HepG2 (cell line): Measurements from ENCODE around the gene DHTKD1. TPM values are rescaled to one million over a fixed set of nuclear protein-coding genes. Genes with fewer than 3 reads are reported as not detected.

Source experiments
- ATAC-seq: fragments of 200-7000 bp; cut with Tn5 transposase; 3 replicates; pipeline ENCODE4 v1.9.1; 2020; ENCODE audit warnings: mild to moderate bottlenecking, moderate library complexity
- BruUV-seq: library from RNA; stranded (reverse); fragments of 400-500 nt; replicated peaks from 2 replicates; lab custom pipeline; 2021; lab: Mats Ljungman, UMichigan
- CTCF ChIA-PET: fragments of 300-600 bp; formaldehyde crosslinking; extraction: SDS; loops from one replicate; lab custom pipeline; 2021; ENCODE audit warnings: low total read pairs, inconsistent platforms, low intra/inter-chr PET ratio; lab: Yijun Ruan, JAX
- POLR2A ChIA-PET: fragments of 350-600 bp; sonication (Branson Sonifier 250); formaldehyde crosslinking; loops from one replicate; lab custom pipeline; 2020; ENCODE audit warnings: antibody characterized with exemption, inconsistent platforms; lab: Yijun Ruan, JAX
- DNase-seq: peaks from one replicate; pipeline ENCODE4 v3.0.0-alpha.2; 2015; ENCODE audit warnings: low spot score
- FAIRE-seq: peaks from 3 replicates; lab custom pipeline; 2011; peaks lifted over from hg19 to GRCh38; lab: Jason Lieb, UNC
- H2AFZ ChIP-seq: one replicate; pipeline ENCODE4 v1.6.1; 2011; ENCODE audit warnings: low read length, inconsistent platforms
- H3K27ac ChIP-seq: fragments of 300-600 bp; 3 replicates; pipeline ENCODE4 v1.8.0; 2011; ENCODE audit warnings: mixed run types, mild to moderate bottlenecking, mixed read lengths, low read length, inconsistent platforms; ENCODE audit not compliant: insufficient read depth; ENCODE audit errors: extremely low read length
- H3K27me3 ChIP-seq, 2 experiments: fragments of 200-600 bp in 1 of 2; 2 replicates in 1 of 2; 3 replicates in 1 of 2; pipeline versions ENCODE4 v1.6.0 to v1.8.0; 2011; ENCODE audit warnings: low read length in 2 of 2, mild to moderate bottlenecking in 2 of 2, moderate library complexity in 2 of 2, inconsistent platforms in 1 of 2; ENCODE audit not compliant: insufficient read depth in 2 of 2, control insufficient read depth in 1 of 2
- H3K36me3 ChIP-seq, 2 experiments: fragments of 200-600 bp in 1 of 2; replicated peaks in 1 of 2; 2 replicates in 1 of 2; 3 replicates in 1 of 2; pipeline versions ENCODE4 v1.5.1 to v1.8.0; 2011; ENCODE audit warnings: low read length in 2 of 2, inconsistent platforms in 1 of 2; ENCODE audit not compliant: insufficient read depth in 2 of 2, control insufficient read depth in 1 of 2
- H3K4me1 ChIP-seq: 2 replicates; pipeline ENCODE4 v1.5.1; 2012; ENCODE audit warnings: low read length, inconsistent platforms; ENCODE audit not compliant: insufficient read depth
- H3K4me2 ChIP-seq: 2 replicates; pipeline ENCODE4 v1.6.0; 2011; ENCODE audit warnings: low read depth, low read length, inconsistent platforms
- H3K4me3 ChIP-seq, 3 experiments: fragments of 200-600 bp in 1 of 3; sonication (generic), shearing (Covaris generic) in 1 of 3; replicated peaks in 1 of 3; 2 replicates each; pipeline ENCODE4 v1.5.1; 2011 to 2016; ENCODE audit warnings: low read length in 3 of 3, inconsistent platforms in 2 of 3, low read depth in 2 of 3, mild to moderate bottlenecking in 2 of 3, control low read depth in 1 of 3, mixed read lengths in 1 of 3; ENCODE audit not compliant: insufficient read depth in 1 of 3
- H3K79me2 ChIP-seq: one replicate; pipeline ENCODE4 v1.6.1; 2011; ENCODE audit warnings: low read length, inconsistent platforms; ENCODE audit not compliant: insufficient read depth
- H3K9ac ChIP-seq: 2 replicates; pipeline ENCODE4 v1.6.0; 2011; ENCODE audit warnings: mild to moderate bottlenecking, low read depth, low read length, inconsistent platforms; ENCODE audit not compliant: insufficient read depth
- H3K9me3 ChIP-seq: 2 replicates; pipeline ENCODE4 v1.5.1; 2012; ENCODE audit warnings: mild to moderate bottlenecking, low read length
- H4K20me1 ChIP-seq: 2 replicates; pipeline ENCODE4 v1.6.0; 2011; ENCODE audit warnings: inconsistent platforms, mild to moderate bottlenecking, low read length, moderate library complexity; ENCODE audit not compliant: insufficient read depth
- ARID2 ChIP-seq: sonication (generic); formaldehyde crosslinking; IDR thresholded peaks from 2 replicates; pipeline ENCODE4 v1.8.1; 2022; ENCODE audit warnings: mild to moderate bottlenecking, missing genetic modification reagents, borderline replicate concordance
- DR1 ChIP-seq: sonication (generic); formaldehyde crosslinking; IDR thresholded peaks from 2 replicates; pipeline ENCODE4 v1.8.0; 2021; ENCODE audit warnings: mild to moderate bottlenecking, missing genetic modification reagents, inconsistent platforms
- NKX3-1 ChIP-seq: sonication (generic); formaldehyde crosslinking; IDR thresholded peaks from 2 replicates; pipeline ENCODE4 v1.5.0; 2020; ENCODE audit warnings: missing genetic modification reagents
- SMAD1 ChIP-seq: sonication (generic); formaldehyde crosslinking; IDR thresholded peaks from 2 replicates; pipeline ENCODE4 v1.4.0; 2020; ENCODE audit warnings: missing genetic modification reagents, low read depth, mild to moderate bottlenecking, borderline replicate concordance
- SRF ChIP-seq: IDR thresholded peaks from 2 replicates; pipeline ENCODE4 v1.6.1; 2011; ENCODE audit warnings: mild to moderate bottlenecking, low read depth, low read length, moderate library complexity
- TCF7L2 ChIP-seq: IDR thresholded peaks from 2 replicates; pipeline ENCODE4 v1.6.1; 2011; ENCODE audit warnings: mild to moderate bottlenecking, low read depth, low read length, moderate library complexity
- TOPORS ChIP-seq: sonication (generic); formaldehyde crosslinking; IDR thresholded peaks from 2 replicates; pipeline ENCODE4 v1.8.0; 2023; ENCODE audit warnings: mild to moderate bottlenecking, missing genetic modification reagents
- whole genome bisulfite sequencing: methylation state at CpG from one replicate; pipeline ENCODE4 v1.1.6; 2017; ENCODE audit warnings: low lambda C conversion rate; 5-methylcytosine and 5-hydroxymethylcytosine counted together
- in situ Hi-C: cut with HindIII; loops from 2 replicates; pipeline ENCODE4 v1.10.0; 2017; ENCODE audit warnings: low pct_unique_long_range_greater_than_20kb; ENCODE audit not compliant: extremely low pct_ligation_motif_present
- intact Hi-C: fragments of 100-400 bp; cut with micrococcal nuclease; formaldehyde crosslinking; loops from one replicate; pipeline ENCODE4 v1.10.0; 2022; ENCODE audit not compliant: unreplicated experiment
- polyA plus RNA-seq, 8 experiments: library from polyadenylated mRNA; depleted of rRNA in 3 of 8; stranded (reverse) in 7 of 8; unstranded in 1 of 8; fragments of >200 nt; fragmentation: Illumina TruSeq in 4 of 8; extraction: Trizol in 4 of 8; gene quantifications; 2 replicates each; pipeline versions ENCODE4 v1.2.1 to v1.2.3, GENCODE V29; 2011 to 2016; ENCODE audit warnings: low read depth in 4 of 8, missing spikeins in 1 of 8, mixed read lengths in 1 of 8; ENCODE audit not compliant: insufficient read depth in 1 of 8
- total RNA-seq, 5 experiments: library from RNA; depleted of rRNA; stranded (reverse); fragments of >200 nt; fragmentation: Illumina TruSeq; extraction: Trizol; gene quantifications; 2 replicates each; pipeline ENCODE4 v1.2.3, GENCODE V29; 2016; ENCODE audit warnings: low read depth in 1 of 5
- TF ChIP-seq, protein P1 (sequence below): sonication (generic); formaldehyde crosslinking; IDR thresholded peaks from 2 replicates; pipeline ENCODE4 v1.5.1; 2020; ENCODE audit warnings: mild to moderate bottlenecking, moderate library complexity, missing genetic modification reagents

DHTKD1 gene
- total and polyA plus RNA-seq, 2 of the 13 experiments (the other 11 are each of a cell fraction or from before 2014, with no cell fraction given): 9.6 to 14.1 TPM

DNA sequence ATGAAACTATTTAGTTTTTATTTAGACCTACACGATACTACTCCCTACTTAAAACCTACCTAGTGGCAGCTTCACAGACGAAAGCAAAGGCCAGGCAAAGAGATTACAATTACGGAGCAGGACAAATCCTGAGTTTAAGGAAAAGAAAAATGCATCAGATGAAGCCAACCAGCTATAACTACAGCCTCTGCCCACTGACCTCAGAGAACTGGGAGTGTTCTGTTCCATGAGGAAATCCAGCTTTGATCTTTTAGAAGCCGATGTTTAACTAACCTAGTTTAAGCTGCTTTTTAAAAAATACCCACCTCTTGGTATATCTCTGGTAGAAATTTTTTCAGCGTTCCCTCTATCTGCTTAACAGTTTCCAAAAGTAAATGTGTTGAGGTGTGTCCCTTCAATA, 23.2 kb upstream of the DHTKD1 start:
- Histone ChIP-seq H3K9ac (peak overlapping the region; percentile 30; the same call in 1 of the 2 replicates), H3K4me2 (peak overlapping the region; percentile 33; the same call in 1 of the 2 replicates), H3K27ac (peak overlapping the region; percentile 24), H3K36me3 (no peaks in the 10 kb centered on the region), H3K9me3 (no peaks in the 10 kb centered on the region), H3K4me3 (no peak overlapping the region), H3K79me2 (peaks cover 19% of the 10 kb centered on the region), H3K27me3 (no peaks in the 10 kb centered on the region; a peak in 1 of 5 replicates), H2AFZ (peak overlapping the region; percentile 92), H4K20me1 (no peaks in the 10 kb centered on the region), H3K4me1 (peaks cover 34% of the 10 kb centered on the region)
- CTCF ChIA-PET: no interaction called here
- TF ChIP-seq, protein P1, sequence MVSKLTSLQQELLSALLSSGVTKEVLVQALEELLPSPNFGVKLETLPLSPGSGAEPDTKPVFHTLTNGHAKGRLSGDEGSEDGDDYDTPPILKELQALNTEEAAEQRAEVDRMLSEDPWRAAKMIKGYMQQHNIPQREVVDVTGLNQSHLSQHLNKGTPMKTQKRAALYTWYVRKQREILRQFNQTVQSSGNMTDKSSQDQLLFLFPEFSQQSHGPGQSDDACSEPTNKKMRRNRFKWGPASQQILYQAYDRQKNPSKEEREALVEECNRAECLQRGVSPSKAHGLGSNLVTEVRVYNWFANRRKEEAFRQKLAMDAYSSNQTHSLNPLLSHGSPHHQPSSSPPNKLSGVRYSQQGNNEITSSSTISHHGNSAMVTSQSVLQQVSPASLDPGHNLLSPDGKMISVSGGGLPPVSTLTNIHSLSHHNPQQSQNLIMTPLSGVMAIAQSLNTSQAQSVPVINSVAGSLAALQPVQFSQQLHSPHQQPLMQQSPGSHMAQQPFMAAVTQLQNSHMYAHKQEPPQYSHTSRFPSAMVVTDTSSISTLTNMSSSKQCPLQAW (CRISPR knock-in tag): no peak
- TF ChIP-seq SMAD1 (CRISPR knock-in tag): no peak
- no peak for TF ChIP-seq SRF
- no peak for TF ChIP-seq TOPORS (CRISPR knock-in tag)
- no peak for TF ChIP-seq TCF7L2
- TF ChIP-seq ARID2 (CRISPR knock-in tag): no peak
- TF ChIP-seq NKX3-1 (CRISPR knock-in tag): no peak
- TF ChIP-seq DR1 (CRISPR knock-in tag): no peak
- in situ Hi-C loops: no loop called here
- no TSS peak for BruUV-seq
- WGBS: 42% methylated on average over 5 of the region's 5 CpGs
- DNase-seq (no peak), FAIRE-seq (no peak), ATAC-seq (no peak)
- POLR2A ChIA-PET: no interaction called here
- intact Hi-C loops: no loop called here
